ENCODE data around the gene PPP2R2B.
A peak's percentile ranks its signal among the peaks of the same experiment; 100 is the strongest.

PPP2R2B gene

DNA sequence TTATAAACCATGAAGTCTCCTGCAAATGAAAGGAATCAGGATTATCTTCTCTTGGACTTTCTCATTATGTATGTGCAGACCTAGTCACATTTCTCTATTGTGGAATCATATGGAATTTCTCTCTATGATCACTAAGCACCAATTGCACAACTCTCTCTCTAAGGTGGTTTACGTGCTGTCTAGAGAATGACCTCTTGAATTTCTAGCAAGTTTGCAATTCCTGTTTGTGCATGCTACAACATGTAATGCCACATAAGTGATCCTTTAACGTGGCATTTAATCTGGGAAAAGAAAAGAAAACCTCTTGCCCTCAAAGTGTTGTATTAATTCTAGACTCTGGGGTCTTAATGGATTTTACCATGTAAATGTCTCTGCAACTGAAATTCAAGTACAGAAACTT, 5.0 kb upstream of the PPP2R2B start:
- no CpG with 5 or more reads among the region's 2 CpGs for WGBS (ENCODE audit: extremely low coverage, insufficient coverage, low lambda C conversion rate)

DNA sequence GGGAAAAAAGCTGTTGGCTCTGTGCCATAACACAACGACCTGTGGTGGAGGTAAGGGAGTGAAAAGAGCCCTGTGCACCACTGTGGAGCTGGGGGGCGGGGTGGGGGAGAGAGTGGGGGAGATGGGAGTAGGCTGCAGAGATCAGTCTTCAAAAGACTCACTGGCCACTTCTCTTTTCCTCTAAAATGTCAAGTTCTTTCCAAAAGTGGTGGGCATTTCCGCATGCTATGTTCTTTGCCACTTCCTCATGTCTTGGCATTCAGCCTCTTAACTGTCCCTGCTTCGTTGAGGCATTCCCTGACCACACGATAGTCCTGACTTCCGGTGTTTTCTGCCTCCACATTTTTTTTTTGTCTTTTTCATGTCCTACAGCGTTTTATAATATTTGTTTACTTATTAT, 2.4 kb upstream of the PPP2R2B start:
- Histone ChIP-seq H2AK5ac (ENCODE audit: low read length) (no peak overlapping the region), H3K4me2 (ENCODE audit: low read length) (no peak overlapping the region), H4K5ac (ENCODE audit: low read length) (no peak overlapping the region), H2BK5ac (ENCODE audit: low read length) (no peak overlapping the region), H2BK120ac (ENCODE audit: low read depth, low read length) (no peak overlapping the region), H3K9ac (ENCODE audit: low read length) (no peak overlapping the region), H3K36me3 (ENCODE audit: control insufficient read depth, insufficient read depth, low read length) (no peaks in the 10 kb centered on the region), H3K4ac (ENCODE audit: low read depth, low read length) (no peak overlapping the region), H3K4me3 (ENCODE audit: low read length) (no peak overlapping the region), H3K27ac (ENCODE audit: low read depth, low read length) (no peak overlapping the region), H3K79me1 (ENCODE audit: low read length) (no peaks in the 10 kb centered on the region), H3K4me1 (ENCODE audit: control insufficient read depth, low read depth, low read length) (peaks cover 2% of the 10 kb centered on the region), H3K23ac (ENCODE audit: low read length) (no peak overlapping the region), H4K8ac (ENCODE audit: low read depth, low read length) (no peak overlapping the region), H3K79me2 (ENCODE audit: control insufficient read depth, insufficient read depth, low read length) (no peaks in the 10 kb centered on the region), H3K18ac (ENCODE audit: low read length) (no peak overlapping the region), H3K56ac (ENCODE audit: low read length) (no peak overlapping the region), H2BK15ac (replicated peaks; ENCODE audit: low read depth) (no peak overlapping the region), H3K27me3 (ENCODE audit: insufficient read depth, low read length, poor library complexity) (no peaks in the 10 kb centered on the region)
- no peak for DNase-seq
- WGBS (ENCODE audit: extremely low coverage, insufficient coverage, low lambda C conversion rate): no CpG with 5 or more reads among the region's 7 CpGs

More for the DNA sequence above, 5.0 kb upstream of the PPP2R2B start:
- H3K27ac ChIP-seq (ENCODE audit: low read depth, low read length): no peak overlapping the region
- peaks cover 3% of the 10 kb centered on the region for H3K4me1 ChIP-seq (ENCODE audit: control insufficient read depth, low read depth, low read length)
- H3K4ac ChIP-seq (ENCODE audit: low read depth, low read length): no peak overlapping the region
- H3K79me2 ChIP-seq (ENCODE audit: control insufficient read depth, insufficient read depth, low read length): no peaks in the 10 kb centered on the region
- H4K5ac ChIP-seq (ENCODE audit: low read length): no peak overlapping the region
- no peak overlapping the region for H4K8ac ChIP-seq (ENCODE audit: low read depth, low read length)
- H2BK120ac ChIP-seq (ENCODE audit: low read depth, low read length): no peak overlapping the region
- no peak overlapping the region for H3K23ac ChIP-seq (ENCODE audit: low read length)
- DNase-seq: no peak
- no peak overlapping the region for H3K18ac ChIP-seq (ENCODE audit: low read length)
- no peak overlapping the region for H3K4me3 ChIP-seq (ENCODE audit: low read length)
- H3K27me3 ChIP-seq (ENCODE audit: insufficient read depth, low read length, poor library complexity): no peaks in the 10 kb centered on the region
- no peak overlapping the region for H3K9ac ChIP-seq (ENCODE audit: low read length)
- no peak overlapping the region for H2BK5ac ChIP-seq (ENCODE audit: low read length)
- no peak overlapping the region for H3K56ac ChIP-seq (ENCODE audit: low read length)
- H2BK15ac ChIP-seq (replicated peaks; ENCODE audit: low read depth): no peak overlapping the region
- no peaks in the 10 kb centered on the region for H3K79me1 ChIP-seq (ENCODE audit: low read length)
- no peak overlapping the region for H2AK5ac ChIP-seq (ENCODE audit: low read length)
- H3K4me2 ChIP-seq (ENCODE audit: low read length): no peak overlapping the region
- no peaks in the 10 kb centered on the region for H3K36me3 ChIP-seq (ENCODE audit: control insufficient read depth, insufficient read depth, low read length)

DNA sequence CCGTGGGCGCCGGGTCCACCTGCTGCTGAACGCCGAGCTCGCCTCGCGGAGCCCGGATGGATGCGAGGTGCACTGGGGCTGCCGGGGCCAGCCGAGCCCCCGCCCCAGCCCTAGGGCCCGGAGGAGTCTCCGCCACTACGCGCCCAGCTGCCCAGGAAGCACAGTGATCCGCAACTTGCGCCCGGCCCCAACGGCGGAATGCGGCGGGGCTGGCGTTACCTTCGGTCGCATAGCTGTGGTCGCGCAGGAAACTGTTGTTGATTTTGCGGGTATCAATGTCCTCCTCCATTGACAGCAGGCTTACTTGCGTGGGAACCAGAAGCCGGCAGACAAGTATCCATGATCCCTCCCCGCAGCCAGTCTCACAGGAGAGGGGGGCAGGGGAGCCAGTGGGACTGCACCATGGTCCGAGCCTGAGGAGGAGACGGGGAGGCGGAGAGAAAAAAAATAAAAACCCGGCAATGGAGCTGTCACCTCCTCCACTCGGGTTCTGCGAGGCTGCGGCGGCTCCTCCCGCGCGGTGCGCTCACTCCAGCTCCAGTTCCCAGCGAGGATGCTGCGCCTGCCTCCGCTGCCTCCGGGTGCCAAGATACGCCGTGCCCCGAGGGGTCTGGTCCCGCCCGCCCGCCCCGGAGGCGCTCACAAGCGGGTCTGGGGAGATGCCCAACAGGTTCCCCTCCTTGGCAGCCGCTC, 628 bp downstream of the PPP2R2B start:
- peak; percentile 37 for DNase-seq
- H4K8ac ChIP-seq (ENCODE audit: low read depth, low read length): no peak overlapping the region
- H3K4ac ChIP-seq (ENCODE audit: low read depth, low read length): no peak overlapping the region
- H3K79me2 ChIP-seq (ENCODE audit: control insufficient read depth, insufficient read depth, low read length): no peaks in the 10 kb centered on the region
- H2BK5ac ChIP-seq (ENCODE audit: low read length): no peak overlapping the region
- H3K23ac ChIP-seq (ENCODE audit: low read length): no peak overlapping the region
- H2BK120ac ChIP-seq (ENCODE audit: low read depth, low read length): no peak overlapping the region
- no peak overlapping the region for H3K27ac ChIP-seq (ENCODE audit: low read depth, low read length)
- H3K9ac ChIP-seq (ENCODE audit: low read length): peak overlapping the region; percentile 11
- H3K36me3 ChIP-seq (ENCODE audit: control insufficient read depth, insufficient read depth, low read length): no peaks in the 10 kb centered on the region
- peak overlapping the region; percentile 78 for H3K56ac ChIP-seq (ENCODE audit: low read length)
- no peak overlapping the region for H3K18ac ChIP-seq (ENCODE audit: low read length)
- peak overlapping the region; percentile 84 for H3K4me2 ChIP-seq (ENCODE audit: low read length)
- H4K5ac ChIP-seq (ENCODE audit: low read length): no peak overlapping the region
- WGBS (ENCODE audit: extremely low coverage, insufficient coverage, low lambda C conversion rate): no CpG with 5 or more reads among the region's 59 CpGs
- no peak overlapping the region for H2AK5ac ChIP-seq (ENCODE audit: low read length)
- H3K27me3 ChIP-seq (ENCODE audit: insufficient read depth, low read length, poor library complexity): no peaks in the 10 kb centered on the region
- H3K4me3 ChIP-seq (ENCODE audit: low read length): peak overlapping the region; percentile 33
- no peaks in the 10 kb centered on the region for H3K79me1 ChIP-seq (ENCODE audit: low read length)
- peaks cover 2% of the 10 kb centered on the region for H3K4me1 ChIP-seq (ENCODE audit: control insufficient read depth, low read depth, low read length)
- no peak overlapping the region for H2BK15ac ChIP-seq (replicated peaks; ENCODE audit: low read depth)

DNA sequence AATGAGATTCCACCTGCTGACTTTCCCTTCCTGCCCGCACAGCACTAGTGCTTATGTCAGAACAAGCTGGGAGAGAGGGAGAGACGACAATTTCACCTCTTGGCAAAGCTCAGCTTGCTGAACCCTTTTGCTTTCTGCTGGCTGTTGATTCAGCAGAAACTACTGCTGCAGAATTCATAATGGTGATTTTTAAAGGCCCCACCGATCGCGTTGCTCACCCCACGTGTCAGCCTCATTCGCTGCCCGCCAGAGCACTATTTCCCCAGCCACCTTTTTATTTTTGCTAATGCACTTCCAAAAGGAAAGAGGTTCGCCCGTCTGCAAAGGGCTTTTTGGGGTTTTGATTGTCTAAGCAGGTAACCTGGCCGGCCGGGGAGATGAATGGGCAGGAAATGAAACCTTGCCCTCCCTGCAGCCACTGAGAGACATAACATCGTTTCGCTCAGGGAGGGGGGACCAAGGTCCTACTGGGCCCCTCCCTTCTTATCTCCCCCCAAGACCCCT, 1.3 kb downstream of the PPP2R2B start:
- no CpG with 5 or more reads among the region's 14 CpGs for WGBS (ENCODE audit: extremely low coverage, insufficient coverage, low lambda C conversion rate)
- no peak overlapping the region for H2BK15ac ChIP-seq (replicated peaks; ENCODE audit: low read depth)
- no peak overlapping the region for H3K4ac ChIP-seq (ENCODE audit: low read depth, low read length)
- H2BK120ac ChIP-seq (ENCODE audit: low read depth, low read length): no peak overlapping the region
- peaks cover 2% of the 10 kb centered on the region for H3K4me1 ChIP-seq (ENCODE audit: control insufficient read depth, low read depth, low read length)
- H2AK5ac ChIP-seq (ENCODE audit: low read length): no peak overlapping the region
- no peaks in the 10 kb centered on the region for H3K36me3 ChIP-seq (ENCODE audit: control insufficient read depth, insufficient read depth, low read length)
- H3K9ac ChIP-seq (ENCODE audit: low read length): peak overlapping the region; percentile 11
- H3K27ac ChIP-seq (ENCODE audit: low read depth, low read length): no peak overlapping the region
- H4K5ac ChIP-seq (ENCODE audit: low read length): no peak overlapping the region
- no peak overlapping the region for H4K8ac ChIP-seq (ENCODE audit: low read depth, low read length)
- no peaks in the 10 kb centered on the region for H3K79me2 ChIP-seq (ENCODE audit: control insufficient read depth, insufficient read depth, low read length)
- no peak overlapping the region for H3K18ac ChIP-seq (ENCODE audit: low read length)
- H3K27me3 ChIP-seq (ENCODE audit: insufficient read depth, low read length, poor library complexity): no peaks in the 10 kb centered on the region
- no peaks in the 10 kb centered on the region for H3K79me1 ChIP-seq (ENCODE audit: low read length)
- no peak for DNase-seq
- peak overlapping the region; percentile 84 for H3K4me2 ChIP-seq (ENCODE audit: low read length)
- peak overlapping the region; percentile 53 for H3K56ac ChIP-seq (ENCODE audit: low read length)
- H3K23ac ChIP-seq (ENCODE audit: low read length): no peak overlapping the region
- peak overlapping the region; percentile 33 for H3K4me3 ChIP-seq (ENCODE audit: low read length)
- H2BK5ac ChIP-seq (ENCODE audit: low read length): no peak overlapping the region

DNA sequence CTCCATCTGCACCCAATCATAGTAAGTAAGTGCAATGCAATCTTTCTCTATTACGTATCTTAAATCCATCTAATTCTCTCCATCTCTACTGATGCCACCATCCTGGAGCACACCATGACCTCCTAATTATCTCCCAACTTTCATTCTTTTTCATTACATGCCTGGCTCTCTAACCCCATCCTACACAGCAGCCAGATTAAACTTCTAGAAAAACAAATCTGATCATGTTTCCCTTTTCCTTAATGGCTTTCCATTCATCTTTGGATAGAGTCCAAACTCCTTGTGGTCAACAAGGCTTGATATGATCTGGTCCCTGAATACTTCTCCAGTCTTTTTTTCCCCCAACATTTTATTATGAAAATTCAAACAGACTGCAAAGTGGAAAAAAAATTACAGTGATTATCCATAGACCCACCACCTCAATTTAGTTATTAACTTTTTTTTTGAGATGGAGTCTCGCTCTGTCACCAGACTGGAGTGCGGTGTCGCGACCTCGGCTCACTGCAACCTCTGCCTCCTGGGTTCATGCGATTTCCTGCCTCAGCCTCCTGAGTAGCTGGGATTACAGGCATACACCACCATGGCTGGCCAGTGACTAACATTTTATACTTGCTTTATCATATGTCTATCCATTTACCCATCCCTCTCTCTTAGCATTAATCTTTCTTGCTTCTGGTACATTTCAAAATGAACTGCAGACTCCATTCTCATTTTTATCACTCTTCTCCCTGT, 5.2 kb downstream of the PPP2R2B start:
- Histone ChIP-seq H2BK15ac (replicated peaks; ENCODE audit: low read depth) (no peak overlapping the region), H3K4me3 (ENCODE audit: low read length) (no peak overlapping the region), H3K27me3 (ENCODE audit: insufficient read depth, low read length, poor library complexity) (no peaks in the 10 kb centered on the region), H3K23ac (ENCODE audit: low read length) (no peak overlapping the region), H2AK5ac (ENCODE audit: low read length) (no peak overlapping the region), H3K18ac (ENCODE audit: low read length) (no peak overlapping the region), H3K36me3 (ENCODE audit: control insufficient read depth, insufficient read depth, low read length) (no peaks in the 10 kb centered on the region), H3K27ac (ENCODE audit: low read depth, low read length) (no peak overlapping the region), H2BK5ac (ENCODE audit: low read length) (no peak overlapping the region), H3K79me2 (ENCODE audit: control insufficient read depth, insufficient read depth, low read length) (no peaks in the 10 kb centered on the region), H4K5ac (ENCODE audit: low read length) (no peak overlapping the region), H3K9ac (ENCODE audit: low read length) (no peak overlapping the region), H2BK120ac (ENCODE audit: low read depth, low read length) (no peak overlapping the region), H3K4me2 (ENCODE audit: low read length) (no peak overlapping the region), H3K4ac (ENCODE audit: low read depth, low read length) (no peak overlapping the region), H3K56ac (ENCODE audit: low read length) (no peak overlapping the region), H3K4me1 (ENCODE audit: control insufficient read depth, low read depth, low read length) (peaks cover 6% of the 10 kb centered on the region), H4K8ac (ENCODE audit: low read depth, low read length) (no peak overlapping the region), H3K79me1 (ENCODE audit: low read length) (no peaks in the 10 kb centered on the region)
- no peak for DNase-seq
- 100% methylated on average over 1 of the region's 7 CpGs for WGBS (ENCODE audit: extremely low coverage, insufficient coverage, low lambda C conversion rate)

Measured in mesendoderm (in vitro differentiated cells).